OCI-LY7 (cell line): ENCODE measurements around the gene PNCK. TPM values are rescaled to one million over a fixed set of nuclear protein-coding genes. Genes with fewer than 3 reads are reported as not detected.

Experiments
- BruUV-seq: library from RNA; stranded (reverse); fragments of 400-500 nt; replicated peaks from 2 replicates; lab custom pipeline; 2021; lab: Mats Ljungman, UMichigan
- CTCF ChIA-PET: fragments of 300-600 bp; sonication (Branson Sonifier 250); formaldehyde crosslinking; loops from one replicate; lab custom pipeline; 2022; ENCODE audit warnings: antibody characterized with exemption; ENCODE audit not compliant: unreplicated experiment; lab: Charles Lee
- POLR2A ChIA-PET: fragments of 300-600 bp; sonication (Branson Sonifier 250); formaldehyde crosslinking; loops from one replicate; lab custom pipeline; 2022; ENCODE audit warnings: antibody characterized with exemption; lab: Charles Lee
- DNase-seq: peaks from one replicate; pipeline ENCODE4 v3.0.0-alpha.2; 2015; ENCODE audit warnings: low spot score
- H2AFZ ChIP-seq: fragments of 200-600 bp; sonication (generic), shearing (Covaris generic); 2 replicates; pipeline ENCODE4 v1.6.1; 2014; ENCODE audit warnings: mild to moderate bottlenecking, antibody characterized with exemption, low read length, moderate library complexity
- H3K27ac ChIP-seq: fragments of 200-600 bp; sonication (generic); 2 replicates; pipeline ENCODE4 v1.5.1; 2014; ENCODE audit warnings: mixed run types, low read depth, mild to moderate bottlenecking, moderate library complexity, low read length, inconsistent platforms; ENCODE audit not compliant: poor library complexity, severe bottlenecking
- H3K36me3 ChIP-seq: fragments of 200-600 bp; sonication (generic); 2 replicates; pipeline ENCODE4 v1.6.1; 2014; ENCODE audit warnings: mild to moderate bottlenecking, antibody characterized with exemption, low read length, moderate library complexity, mixed read lengths; ENCODE audit not compliant: insufficient read depth
- H3K4me1 ChIP-seq: fragments of 200-600 bp; sonication (generic); 2 replicates; pipeline ENCODE4 v1.5.1; 2014; ENCODE audit warnings: mild to moderate bottlenecking, low read length; ENCODE audit not compliant: insufficient read depth, poor library complexity, severe bottlenecking
- H3K4me2 ChIP-seq: fragments of 200-600 bp; sonication (generic); 2 replicates; pipeline ENCODE4 v1.6.1; 2014; ENCODE audit warnings: mild to moderate bottlenecking, low read length
- H3K4me3 ChIP-seq: fragments of 200-600 bp; sonication (generic); 2 replicates; pipeline ENCODE4 v1.5.1; 2014; ENCODE audit warnings: mild to moderate bottlenecking, low read depth, low read length; ENCODE audit not compliant: poor library complexity, severe bottlenecking
- H3K79me2 ChIP-seq: fragments of 200-600 bp; sonication (generic); 2 replicates; pipeline ENCODE4 v1.6.1; 2016; ENCODE audit warnings: low read depth, mild to moderate bottlenecking, low read length, moderate library complexity, mixed read lengths; ENCODE audit not compliant: insufficient read depth
- H3K9me2 ChIP-seq: fragments of 200-600 bp; sonication (generic); 2 replicates; pipeline ENCODE4 v1.6.1; 2016; ENCODE audit warnings: mild to moderate bottlenecking, low read length, mixed read lengths; ENCODE audit not compliant: insufficient read depth
- H3K9me3 ChIP-seq: fragments of 200-600 bp; sonication (generic); 2 replicates; pipeline ENCODE4 v1.6.1; 2014; ENCODE audit warnings: mild to moderate bottlenecking, mixed run types, low read length, mixed read lengths
- H4K20me1 ChIP-seq: fragments of 200-600 bp; sonication (generic); 2 replicates; pipeline ENCODE4 v1.6.1; 2014; ENCODE audit warnings: mild to moderate bottlenecking, antibody characterized with exemption, low read length, moderate library complexity, mixed read lengths; ENCODE audit not compliant: insufficient read depth
- CTCF ChIP-seq: fragments of 200-600 bp; sonication (generic); conservative IDR thresholded peaks from 2 replicates; pipeline ENCODE4 v1.5.1; 2014; ENCODE audit warnings: mild to moderate bottlenecking, antibody characterized with exemption, low read length, moderate library complexity, mixed read lengths
- EZH2phosphoT487 ChIP-seq: fragments of 200-600 bp; sonication (generic); IDR thresholded peaks from 2 replicates; pipeline ENCODE4 v1.6.1; 2018; ENCODE audit warnings: low read depth, borderline replicate concordance, mild to moderate bottlenecking, mixed run types, antibody characterized with exemption, low read length, moderate library complexity, mixed read lengths
- intact Hi-C: fragments of 100-400 bp; cut with micrococcal nuclease; formaldehyde crosslinking; loops from one replicate; pipeline ENCODE4 v1.10.0; 2022; ENCODE audit not compliant: unreplicated experiment
- total RNA-seq, 2 experiments: library from RNA; depleted of rRNA in 1 of 2; stranded (reverse); fragments of >200 nt in 1 of 2; shearing (Covaris generic) in 1 of 2; gene quantifications; 2 replicates each; pipeline ENCODE4 v1.2.3, GENCODE V29; 2014 to 2022

Gene PNCK
- total RNA-seq, 2 experiments from 2014 or later = 0.19 TPM; not detected in 1

GRCh38 chrX:153640736-153641575 is 32.7 kb downstream of the PNCK start:
- Histone ChIP-seq H3K9me3 (no peaks in the 10 kb centered on the region), H3K4me2 (no peak overlapping the region), H3K4me3 (no peak overlapping the region), H3K9me2 (no peaks in the 10 kb centered on the region), H3K36me3 (no peaks in the 10 kb centered on the region), H3K79me2 (no peaks in the 10 kb centered on the region), H2AFZ (no peak overlapping the region), H4K20me1 (no peaks in the 10 kb centered on the region), H3K4me1 (no peaks in the 10 kb centered on the region), H3K27ac (no peak overlapping the region)
- BruUV-seq = no TSS peak
- intact Hi-C loops = no loop called here
- ChIA-PET CTCF (no interaction called here), POLR2A (no interaction called here)
- DNase-seq = no peak
- TF ChIP-seq CTCF (no peak), EZH2phosphoT487 (no peak)

DNA sequence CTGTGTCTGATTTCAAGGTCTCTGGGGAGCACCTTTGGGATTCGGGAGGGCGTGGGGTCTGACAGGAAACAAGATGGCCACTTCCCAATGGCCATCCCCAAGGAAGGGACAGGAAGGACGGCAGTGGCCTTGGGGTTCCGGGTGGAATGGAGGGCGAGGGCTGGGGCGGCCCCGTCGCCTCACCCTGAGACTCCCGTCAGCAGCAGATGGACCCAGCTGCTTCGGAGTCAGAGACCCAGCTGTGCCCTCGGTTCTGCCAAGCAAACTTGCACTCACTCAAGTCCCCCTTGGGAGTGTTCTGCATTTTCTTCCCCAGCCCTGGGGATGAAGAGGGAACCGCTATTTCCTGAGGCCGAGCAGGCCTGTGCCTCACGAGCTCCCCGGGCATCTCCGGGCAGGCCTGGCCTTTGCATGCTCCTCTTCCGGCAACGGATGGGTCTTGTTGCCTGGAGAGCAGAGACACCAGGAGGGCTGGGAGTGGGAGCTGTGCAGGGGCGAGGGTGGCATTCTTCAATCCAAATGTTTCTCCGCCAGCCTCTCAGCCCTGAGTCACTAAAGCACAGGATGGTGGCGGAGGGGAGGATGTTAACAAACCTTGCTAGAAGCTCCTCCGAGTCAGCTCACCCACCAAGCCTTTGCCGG is 33.4 kb downstream of the PNCK start:
- H3K79me2 ChIP-seq = no peaks in the 10 kb centered on the region
- intact Hi-C loops = no loop called here
- no peaks in the 10 kb centered on the region for H3K4me1 ChIP-seq
- CTCF ChIA-PET = no interaction called here
- H3K4me3 ChIP-seq = no peak overlapping the region
- BruUV-seq = no TSS peak
- no peak overlapping the region for H3K27ac ChIP-seq
- no peak overlapping the region for H3K4me2 ChIP-seq
- DNase-seq = no peak
- no peaks in the 10 kb centered on the region for H3K36me3 ChIP-seq
- TF ChIP-seq CTCF = no peak
- TF ChIP-seq EZH2phosphoT487 = no peak
- no peak overlapping the region for H2AFZ ChIP-seq
- POLR2A ChIA-PET = no interaction called here
- H3K9me3 ChIP-seq = no peaks in the 10 kb centered on the region
- no peaks in the 10 kb centered on the region for H4K20me1 ChIP-seq
- no peaks in the 10 kb centered on the region for H3K9me2 ChIP-seq
